ENCODE results near the gene PCMT1.

Gene PCMT1

DNA sequence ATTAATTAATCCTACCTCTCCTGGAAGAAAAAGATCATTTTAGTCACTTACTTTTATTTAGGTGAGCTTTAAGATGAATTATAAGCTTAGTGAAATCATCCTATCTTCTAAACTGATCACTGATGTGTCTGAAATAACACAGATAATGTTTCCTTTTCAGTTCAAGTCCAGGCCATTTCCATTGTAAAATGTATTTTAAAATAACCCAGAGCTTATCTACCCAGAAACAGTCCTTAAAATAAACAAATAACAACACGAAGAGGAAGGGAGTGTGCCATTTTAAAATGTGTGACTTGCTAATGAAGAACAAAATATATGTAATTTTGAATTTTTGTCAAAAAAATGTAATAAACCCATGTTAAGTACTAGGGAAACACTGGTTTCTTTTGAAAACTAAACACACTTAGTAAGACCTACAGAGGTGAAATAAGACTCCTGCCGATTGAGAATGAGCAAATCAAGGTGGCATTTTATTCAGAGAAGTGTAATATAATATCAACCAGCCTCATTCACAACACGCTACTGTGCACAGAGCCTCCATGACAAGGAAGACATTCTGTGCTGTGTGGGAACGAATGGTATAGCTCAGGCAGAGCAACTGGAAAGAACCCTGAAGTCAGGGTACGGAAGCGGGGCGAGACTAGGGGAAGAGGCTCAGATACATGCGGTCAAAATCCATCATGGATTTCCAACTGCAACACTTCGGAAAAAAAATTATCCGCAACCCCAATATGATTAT is 106.9 kb downstream of the PCMT1 start:
- DNase-seq: no peak

DNA sequence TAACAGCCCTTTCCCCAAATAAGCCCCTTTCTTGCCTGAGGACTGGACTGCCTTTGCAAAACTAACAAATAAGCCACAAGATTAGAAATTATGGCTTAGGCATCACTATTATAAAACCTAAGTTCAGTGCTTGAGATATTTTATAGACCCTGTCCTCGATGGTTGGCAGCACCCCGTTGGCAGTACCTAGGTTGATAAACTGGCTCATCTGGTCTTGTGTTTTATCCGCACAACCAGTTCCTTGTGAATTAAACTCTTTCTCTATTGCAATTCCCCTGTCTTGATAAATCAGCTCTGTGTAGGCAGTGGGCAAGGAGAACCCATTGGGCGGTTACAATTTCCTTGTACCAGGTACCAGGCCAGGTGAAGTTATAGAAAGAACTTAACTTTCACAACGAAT is 108.0 kb downstream of the PCMT1 start:
- no peak for DNase-seq

DNA sequence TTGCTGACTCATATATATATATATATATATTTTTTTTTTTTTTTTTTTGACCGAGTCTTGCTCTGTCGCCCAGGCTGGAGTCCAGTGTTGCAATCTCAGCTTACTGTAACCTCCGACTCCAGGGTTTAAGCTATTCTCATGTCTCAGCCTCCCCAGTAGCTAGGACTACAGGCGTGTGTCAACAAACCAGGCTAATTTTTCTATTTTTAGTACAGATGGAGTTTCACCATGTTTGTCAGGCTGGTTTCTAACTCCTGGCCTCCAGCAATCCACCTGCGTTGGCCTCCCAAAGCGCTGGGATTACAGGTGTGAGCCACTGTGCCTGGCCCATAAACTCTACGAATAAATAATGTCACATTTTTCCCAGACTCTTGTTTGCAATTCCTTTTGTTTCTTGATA is 109.8 kb downstream of the PCMT1 start:
- DNase-seq: no peak

DNA sequence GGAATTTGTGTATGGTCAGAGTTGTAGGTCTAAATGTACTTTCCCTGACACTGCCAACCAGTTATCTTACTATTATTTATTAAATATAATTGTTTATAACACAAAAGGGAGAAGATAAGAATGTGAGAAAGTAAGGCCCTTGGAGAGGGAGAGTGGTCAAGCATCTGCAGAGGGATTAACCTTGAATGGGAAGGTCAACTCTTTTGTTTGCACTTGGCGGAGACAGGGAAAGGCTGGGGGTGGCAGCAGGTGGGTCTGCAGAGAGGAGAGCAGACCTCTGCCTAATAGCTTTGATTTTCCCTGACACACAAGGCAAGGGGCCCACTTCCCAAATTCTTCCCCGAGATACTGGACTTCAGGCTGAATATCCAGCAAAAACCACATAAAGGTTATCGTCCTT is 110.4 kb downstream of the PCMT1 start:
- no peak for DNase-seq

DNA sequence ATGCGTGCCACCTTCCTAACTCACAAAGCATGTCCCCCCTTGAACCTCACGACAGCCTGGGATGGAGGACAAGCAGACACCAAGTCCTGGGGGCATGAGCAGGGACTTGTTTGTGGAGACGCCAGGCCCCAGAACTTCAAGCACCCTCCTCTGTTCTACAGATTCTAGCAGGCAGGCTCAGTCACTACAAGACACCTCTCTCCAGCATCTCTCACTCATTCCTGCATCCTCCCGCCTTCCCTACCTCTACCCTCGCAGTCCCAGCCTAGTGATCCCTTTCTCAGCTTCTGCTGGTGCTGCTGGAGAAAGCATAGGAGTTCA is 110.9 kb downstream of the PCMT1 start:
- DNase-seq: no peak

All from NCI-H2029 treated with DMSO at 0.1 percent for 48 hours (cell line).